A549 (cell line): ENCODE measurements around the gene CRNKL1. TPM values are rescaled to one million over a fixed set of nuclear protein-coding genes. Genes with fewer than 3 reads are reported as not detected.

Source experiments
- ATAC-seq, 2 experiments: fragments of 200-7000 bp in 1 of 2; fragments of >200 bp in 1 of 2; cut with Nextera tagmentation in 1 of 2; cut with Tn5 transposase in 1 of 2; 3 replicates each; pipeline versions ENCODE4 v1.8.0 to v1.9.1; 2018 to 2020; ENCODE audit warnings: mild to moderate bottlenecking in 1 of 2, moderate library complexity in 1 of 2
- CTCF ChIA-PET: fragments of 300-600 bp; sonication (Branson Sonifier 250); formaldehyde crosslinking; extraction: SDS; loops from one replicate; lab custom pipeline; 2021; ENCODE audit warnings: antibody characterized with exemption, inconsistent platforms; lab: Yijun Ruan, JAX
- POLR2A ChIA-PET: fragments of 350-600 bp; formaldehyde crosslinking; extraction: SDS; loops from one replicate; lab custom pipeline; 2021; ENCODE audit warnings: antibody characterized with exemption, inconsistent platforms; lab: Yijun Ruan, JAX
- DNase-seq, 2 experiments: peaks; one replicate each; pipeline versions ENCODE4 v3.0.0 to v3.0.0-alpha.2; 2011 to 2016; ENCODE audit warnings: low read depth in 1 of 2, low spot score in 1 of 2
- FAIRE-seq: peaks from 2 replicates; lab custom pipeline; 2011; peaks lifted over from hg19 to GRCh38; lab: Jason Lieb, UNC
- H3K27ac ChIP-seq, 2 experiments: fragments of >200 bp; sonication (Bioruptor Twin); formaldehyde crosslinking; 3 replicates each; pipeline ENCODE4 v1.5.1; 2016 to 2017
- H3K4me1 ChIP-seq: fragments of >200 bp; sonication (Bioruptor Twin); formaldehyde crosslinking; 3 replicates; pipeline ENCODE4 v1.6.1; 2016
- H3K4me2 ChIP-seq: fragments of >200 bp; sonication (Bioruptor Twin); formaldehyde crosslinking; 3 replicates; pipeline ENCODE4 v1.6.1; 2016
- H3K4me3 ChIP-seq: fragments of >200 bp; sonication (Bioruptor Twin); formaldehyde crosslinking; 3 replicates; pipeline ENCODE4 v1.5.1; 2016
- H3K9me3 ChIP-seq: fragments of >200 bp; sonication (Bioruptor Twin); formaldehyde crosslinking; 3 replicates; pipeline ENCODE4 v1.6.1; 2016
- BHLHE40 ChIP-seq: IDR thresholded peaks from 2 replicates; pipeline ENCODE4 v1.6.1; 2012; ENCODE audit warnings: low read depth, low read length, inconsistent platforms
- CBX2 ChIP-seq: fragments of 200-600 bp; sonication (generic); IDR thresholded peaks from 2 replicates; pipeline ENCODE4 v1.6.1; 2016; ENCODE audit warnings: low read depth, mild to moderate bottlenecking, borderline replicate concordance
- CHD4 ChIP-seq: fragments of 200-600 bp; sonication (generic); IDR thresholded peaks from 2 replicates; pipeline ENCODE4 v1.6.1; 2016; ENCODE audit warnings: antibody characterized with exemption, mild to moderate bottlenecking, borderline replicate concordance
- FOSL2 ChIP-seq, 2 experiments: fragments of 450-650 bp in 1 of 2; fragments of >200 bp in 1 of 2; sonication (Bioruptor Twin) in 1 of 2; formaldehyde crosslinking; IDR thresholded peaks; 2 replicates each; pipeline versions ENCODE4 v1.5.0 to v1.6.1; 2016 to 2020; ENCODE audit warnings: mild to moderate bottlenecking in 1 of 2, moderate library complexity in 1 of 2
- FOXS1 ChIP-seq: fragments of 250-450 bp; sonication (Bioruptor Pico); IDR thresholded peaks from 2 replicates; pipeline ENCODE4 v1.5.0; 2020; ENCODE audit warnings: mild to moderate bottlenecking, moderate library complexity
- HDAC2 ChIP-seq: fragments of 200-600 bp; sonication (generic); IDR thresholded peaks from 2 replicates; pipeline ENCODE4 v1.6.1; 2016
- HOXA7 ChIP-seq: fragments of 250-450 bp; sonication (Bioruptor Pico); IDR thresholded peaks from 2 replicates; pipeline ENCODE4 v1.5.0; 2020; ENCODE audit warnings: mild to moderate bottlenecking, moderate library complexity
- HOXB5 ChIP-seq: fragments of 250-450 bp; sonication (Bioruptor Pico); IDR thresholded peaks from 2 replicates; pipeline ENCODE4 v1.5.0; 2020; ENCODE audit warnings: mild to moderate bottlenecking, moderate library complexity
- JUN ChIP-seq, 2 experiments: fragments of >200 bp; sonication (Bioruptor Twin); formaldehyde crosslinking; IDR thresholded peaks; 2 replicates in 1 of 2; 3 replicates in 1 of 2; pipeline ENCODE4 v1.6.1; 2016 to 2017
- MAZ ChIP-seq: fragments of 150-350 bp; IDR thresholded peaks from 2 replicates; pipeline ENCODE4 v1.6.1; 2014; ENCODE audit warnings: antibody characterized with exemption, low read depth, low read length, borderline replicate concordance
- NPAS2 ChIP-seq: fragments of 250-450 bp; sonication (Bioruptor Pico); IDR thresholded peaks from 2 replicates; pipeline ENCODE4 v1.8.0; 2022; ENCODE audit warnings: mild to moderate bottlenecking, moderate library complexity, borderline replicate concordance
- NR3C1 ChIP-seq: fragments of >200 bp; sonication (Bioruptor Twin); formaldehyde crosslinking; IDR thresholded peaks from 3 replicates; pipeline ENCODE4 v1.6.1; 2017
- PHF8 ChIP-seq: fragments of 200-600 bp; sonication (generic); IDR thresholded peaks from 2 replicates; pipeline ENCODE4 v1.6.1; 2016; ENCODE audit warnings: low read depth, mild to moderate bottlenecking, antibody characterized with exemption, moderate library complexity, borderline replicate concordance
- RARB ChIP-seq: fragments of 250-450 bp; sonication (Bioruptor Pico); IDR thresholded peaks from 2 replicates; pipeline ENCODE4 v1.8.0; 2021; ENCODE audit warnings: mild to moderate bottlenecking, moderate library complexity
- SREBF2 ChIP-seq: fragments of 450-650 bp; IDR thresholded peaks from 2 replicates; pipeline ENCODE4 v1.6.1; 2014; ENCODE audit warnings: mild to moderate bottlenecking, moderate library complexity
- TFCP2L1 ChIP-seq: fragments of 250-450 bp; sonication (Bioruptor Pico); IDR thresholded peaks from 2 replicates; pipeline ENCODE4 v1.5.0; 2021; ENCODE audit warnings: mild to moderate bottlenecking
- TP53 ChIP-seq: fragments of 250-450 bp; sonication (Bioruptor Pico); IDR thresholded peaks from 2 replicates; pipeline ENCODE4 v1.5.0; 2021; ENCODE audit warnings: mild to moderate bottlenecking, moderate library complexity
- WGBS: methylation state at CpG from one replicate; pipeline ENCODE4 v1.1.6; 2017; ENCODE audit errors: missing lambda C conversion rate; 5-methylcytosine and 5-hydroxymethylcytosine counted together
- polyA plus RNA-seq, 4 experiments: library from polyadenylated mRNA; depleted of rRNA in 3 of 4; stranded (reverse); fragments of >200 nt; fragmentation: RNase III in 1 of 4; extraction: RNeasy Plus Mini Kit Qiagen cat#74134 plus additional on column Dnase treatment in 1 of 4; gene quantifications; 2 replicates in 3 of 4; 3 replicates in 1 of 4; pipeline ENCODE4 v1.2.3, GENCODE V29; 2011 to 2017
- TF ChIP-seq, protein P1 (sequence below): fragments of >200 bp; sonication (Bioruptor Twin); formaldehyde crosslinking; IDR thresholded peaks from 2 replicates; pipeline ENCODE4 v1.6.1; 2016
- TF ChIP-seq, protein P2 (sequence below): IDR thresholded peaks from 2 replicates; pipeline ENCODE4 v1.6.1; 2012
- TF ChIP-seq, protein P3 (sequence below): fragments of >200 bp; sonication (Bioruptor Twin); formaldehyde crosslinking; IDR thresholded peaks from 3 replicates; pipeline ENCODE4 v1.6.1; 2016
- TF ChIP-seq, protein P4 (sequence below): fragments of >200 bp; sonication (Bioruptor Twin); formaldehyde crosslinking; IDR thresholded peaks from 3 replicates; pipeline ENCODE4 v1.5.1; 2016

The CRNKL1 gene
- polyA plus RNA-seq, 2 of the 4 experiments (the other 2 are of a cell fraction) = 19.4 to 32.1 TPM

DNA sequence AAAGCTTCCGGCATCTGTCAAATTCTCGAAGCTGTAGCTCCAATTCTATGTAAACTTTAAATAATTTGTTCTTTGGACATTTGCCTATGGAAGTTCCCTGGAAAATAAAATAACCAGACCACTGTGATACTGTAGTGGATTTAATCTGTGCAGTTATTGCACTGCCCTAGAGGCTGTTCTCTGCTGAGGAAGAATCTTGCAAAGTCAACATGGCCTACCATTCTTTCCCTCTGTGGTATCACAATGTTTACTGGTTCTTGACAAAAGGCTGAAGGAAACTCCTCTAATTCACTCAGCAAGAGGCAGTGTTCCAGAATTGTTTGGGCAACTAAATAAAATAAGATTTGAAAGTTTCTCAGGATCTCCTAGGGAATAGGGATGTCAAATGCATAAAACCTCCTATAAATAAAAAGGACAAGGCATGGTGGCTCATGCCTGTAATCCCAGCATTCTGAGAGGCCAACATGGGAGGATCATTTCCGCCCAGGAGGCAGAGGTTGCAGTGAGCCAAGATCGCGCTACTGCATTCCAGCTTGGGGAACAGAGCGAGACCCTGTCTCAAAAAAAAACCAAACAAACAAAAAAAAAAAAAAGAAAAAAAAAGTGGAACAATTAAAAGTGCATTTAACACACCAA, 12.4 kb downstream of the CRNKL1 start:
- DNase-seq = no peak
- peak; percentile 63 for FAIRE-seq
- Histone ChIP-seq H3K27ac (no peak overlapping the region), H3K4me1 (no peaks in the 10 kb centered on the region), H3K9me3 (no peaks in the 10 kb centered on the region)
- POLR2A ChIA-PET = interaction anchor here (1.0 kb wide), 1 partner anchor 23 kb away, joined by 3 read pairs; no protein-coding TSS in a partner anchor
- ATAC-seq = no peak
- CTCF ChIA-PET = interaction anchor here (2.7 kb wide), 1 partner anchor 12 kb away, joined by 7 read pairs; no protein-coding TSS in a partner anchor
- no peak for TF ChIP-seq FOXS1 (CRISPR knock-in tag)
- TF ChIP-seq FOSL2 (IDR thresholded peaks at IDR 0.05) = no peak
- TF ChIP-seq FOSL2 (CRISPR knock-in tag; IDR thresholded peaks at IDR 0.05) = no peak
- no peak for TF ChIP-seq CHD4
- TF ChIP-seq MAZ = no peak
- no peak for TF ChIP-seq CBX2
- TF ChIP-seq RARB (CRISPR knock-in tag) = no peak
- TF ChIP-seq HOXB5 (CRISPR knock-in tag) = no peak
- no peak for TF ChIP-seq BHLHE40
- TF ChIP-seq, all 56 proteins: peak for 0
- Histone ChIP-seq H3K4me3 (no peak overlapping the region), H3K4me2 (no peak overlapping the region)
- WGBS = 95% methylated on average over 6 of the region's 6 CpGs

DNA sequence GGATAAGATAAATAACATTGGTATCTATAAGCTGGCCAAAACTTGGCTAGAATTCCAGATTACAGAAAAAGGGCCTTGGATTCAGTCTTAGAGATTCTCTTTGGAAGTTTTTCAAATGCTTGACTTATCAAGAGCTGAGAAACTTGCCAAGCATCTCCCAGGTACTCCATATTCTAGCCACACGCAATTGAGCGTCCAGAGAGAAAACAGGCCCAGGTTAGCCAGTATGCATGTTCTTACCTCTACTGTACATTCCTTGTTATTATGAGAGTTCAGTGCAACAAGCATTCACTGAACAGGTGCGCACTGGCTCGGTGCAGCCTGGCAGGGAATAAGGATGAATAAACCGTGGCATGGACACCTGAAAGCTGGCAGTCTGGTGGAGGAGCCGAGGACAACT, 13.7 kb downstream of the CRNKL1 start:
- CTCF ChIA-PET = interaction anchor here (1.3 to 2.7 kb wide), 2 partner anchors 10 to 1406 kb away, joined by 3 to 7 read pairs; no protein-coding TSS in a partner anchor
- no peak for TF ChIP-seq NR3C1
- TF ChIP-seq TFCP2L1 = no peak
- no peak for TF ChIP-seq TP53 (CRISPR knock-in tag)
- TF ChIP-seq, protein P1, sequence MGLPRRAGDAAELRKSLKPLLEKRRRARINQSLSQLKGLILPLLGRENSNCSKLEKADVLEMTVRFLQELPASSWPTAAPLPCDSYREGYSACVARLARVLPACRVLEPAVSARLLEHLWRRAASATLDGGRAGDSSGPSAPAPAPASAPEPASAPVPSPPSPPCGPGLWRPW = no peak
- TF ChIP-seq NPAS2 (CRISPR knock-in tag) = no peak
- no peak for TF ChIP-seq HOXA7 (CRISPR knock-in tag)
- TF ChIP-seq JUN (IDR thresholded peaks at IDR 0.05) = no peak
- TF ChIP-seq, protein P2, sequence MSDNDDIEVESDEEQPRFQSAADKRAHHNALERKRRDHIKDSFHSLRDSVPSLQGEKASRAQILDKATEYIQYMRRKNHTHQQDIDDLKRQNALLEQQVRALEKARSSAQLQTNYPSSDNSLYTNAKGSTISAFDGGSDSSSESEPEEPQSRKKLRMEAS = no peak
- TF ChIP-seq HOXB5 (CRISPR knock-in tag) = no peak
- no peak for TF ChIP-seq SREBF2
- TF ChIP-seq PHF8 = no peak
- TF ChIP-seq HDAC2 = no peak
- TF ChIP-seq, protein P3, sequence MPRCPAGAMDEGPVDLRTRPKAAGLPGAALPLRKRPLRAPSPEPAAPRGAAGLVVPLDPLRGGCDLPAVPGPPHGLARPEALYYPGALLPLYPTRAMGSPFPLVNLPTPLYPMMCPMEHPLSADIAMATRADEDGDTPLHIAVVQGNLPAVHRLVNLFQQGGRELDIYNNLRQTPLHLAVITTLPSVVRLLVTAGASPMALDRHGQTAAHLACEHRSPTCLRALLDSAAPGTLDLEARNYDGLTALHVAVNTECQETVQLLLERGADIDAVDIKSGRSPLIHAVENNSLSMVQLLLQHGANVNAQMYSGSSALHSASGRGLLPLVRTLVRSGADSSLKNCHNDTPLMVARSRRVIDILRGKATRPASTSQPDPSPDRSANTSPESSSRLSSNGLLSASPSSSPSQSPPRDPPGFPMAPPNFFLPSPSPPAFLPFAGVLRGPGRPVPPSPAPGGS = no peak
- TF ChIP-seq, protein P4, sequence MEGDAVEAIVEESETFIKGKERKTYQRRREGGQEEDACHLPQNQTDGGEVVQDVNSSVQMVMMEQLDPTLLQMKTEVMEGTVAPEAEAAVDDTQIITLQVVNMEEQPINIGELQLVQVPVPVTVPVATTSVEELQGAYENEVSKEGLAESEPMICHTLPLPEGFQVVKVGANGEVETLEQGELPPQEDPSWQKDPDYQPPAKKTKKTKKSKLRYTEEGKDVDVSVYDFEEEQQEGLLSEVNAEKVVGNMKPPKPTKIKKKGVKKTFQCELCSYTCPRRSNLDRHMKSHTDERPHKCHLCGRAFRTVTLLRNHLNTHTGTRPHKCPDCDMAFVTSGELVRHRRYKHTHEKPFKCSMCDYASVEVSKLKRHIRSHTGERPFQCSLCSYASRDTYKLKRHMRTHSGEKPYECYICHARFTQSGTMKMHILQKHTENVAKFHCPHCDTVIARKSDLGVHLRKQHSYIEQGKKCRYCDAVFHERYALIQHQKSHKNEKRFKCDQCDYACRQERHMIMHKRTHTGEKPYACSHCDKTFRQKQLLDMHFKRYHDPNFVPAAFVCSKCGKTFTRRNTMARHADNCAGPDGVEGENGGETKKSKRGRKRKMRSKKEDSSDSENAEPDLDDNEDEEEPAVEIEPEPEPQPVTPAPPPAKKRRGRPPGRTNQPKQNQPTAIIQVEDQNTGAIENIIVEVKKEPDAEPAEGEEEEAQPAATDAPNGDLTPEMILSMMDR = no peak
- TF ChIP-seq, all 56 proteins: peak for 0
- Histone ChIP-seq H3K4me3 (no peak overlapping the region), H3K4me2 (no peak overlapping the region), H3K4me1 (no peaks in the 10 kb centered on the region), H3K9me3 (no peaks in the 10 kb centered on the region), H3K27ac (no peak overlapping the region)
- no peak for ATAC-seq
- no peak for FAIRE-seq
- no peak for DNase-seq
- 95% methylated on average over 6 of the region's 6 CpGs for WGBS
- POLR2A ChIA-PET = interaction anchor here (1.3 kb wide), 1 partner anchor 14 kb away, joined by 9 read pairs; no protein-coding TSS in a partner anchor
